HL-60 (cell line): ENCODE results near the gene SLC15A5.

Experiments used
- POLR2AphosphoS5 ChIP-seq: IDR thresholded peaks from 2 replicates; pipeline ENCODE4 v1.6.1; 2012; ENCODE audit warnings: low read depth
- REST ChIP-seq: IDR thresholded peaks from 2 replicates; pipeline ENCODE4 v1.6.1; 2012; ENCODE audit warnings: low read depth; ENCODE audit not compliant: insufficient replicate concordance
- TF ChIP-seq, protein P1 (sequence below): IDR thresholded peaks from one replicate; pipeline ENCODE4 v1.5.1; 2011; ENCODE audit warnings: low read length, control low read depth, inconsistent platforms; ENCODE audit not compliant: insufficient read depth

DNA sequence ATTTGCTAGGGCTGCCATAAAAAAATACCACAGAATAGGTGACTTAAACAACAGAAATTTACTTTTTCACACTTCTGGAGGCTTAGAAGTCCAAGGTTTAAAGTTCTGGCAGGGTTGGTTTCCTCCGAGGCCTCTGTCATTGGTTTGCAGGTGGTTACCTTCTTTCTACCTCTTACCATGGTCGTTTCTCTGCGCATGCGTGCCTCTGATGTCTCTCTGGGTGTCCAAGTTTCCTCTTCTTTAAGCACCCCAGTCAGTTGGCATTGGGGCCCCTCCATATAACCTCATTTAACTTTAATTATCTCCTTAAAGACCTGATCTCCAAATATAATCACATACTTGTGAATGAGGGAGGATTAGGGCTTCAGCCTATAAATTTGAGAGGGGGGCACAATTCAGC is 103.2 kb downstream of the SLC15A5 start:
- TF ChIP-seq, protein P1, sequence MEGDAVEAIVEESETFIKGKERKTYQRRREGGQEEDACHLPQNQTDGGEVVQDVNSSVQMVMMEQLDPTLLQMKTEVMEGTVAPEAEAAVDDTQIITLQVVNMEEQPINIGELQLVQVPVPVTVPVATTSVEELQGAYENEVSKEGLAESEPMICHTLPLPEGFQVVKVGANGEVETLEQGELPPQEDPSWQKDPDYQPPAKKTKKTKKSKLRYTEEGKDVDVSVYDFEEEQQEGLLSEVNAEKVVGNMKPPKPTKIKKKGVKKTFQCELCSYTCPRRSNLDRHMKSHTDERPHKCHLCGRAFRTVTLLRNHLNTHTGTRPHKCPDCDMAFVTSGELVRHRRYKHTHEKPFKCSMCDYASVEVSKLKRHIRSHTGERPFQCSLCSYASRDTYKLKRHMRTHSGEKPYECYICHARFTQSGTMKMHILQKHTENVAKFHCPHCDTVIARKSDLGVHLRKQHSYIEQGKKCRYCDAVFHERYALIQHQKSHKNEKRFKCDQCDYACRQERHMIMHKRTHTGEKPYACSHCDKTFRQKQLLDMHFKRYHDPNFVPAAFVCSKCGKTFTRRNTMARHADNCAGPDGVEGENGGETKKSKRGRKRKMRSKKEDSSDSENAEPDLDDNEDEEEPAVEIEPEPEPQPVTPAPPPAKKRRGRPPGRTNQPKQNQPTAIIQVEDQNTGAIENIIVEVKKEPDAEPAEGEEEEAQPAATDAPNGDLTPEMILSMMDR: no peak
- no peak for TF ChIP-seq REST
- no peak for TF ChIP-seq POLR2AphosphoS5
